GM19328 (cell line): ENCODE measurements around the gene ZNF718.
"Not testable (repeated sequence)": the region's sequence is repeated elsewhere in the genome, so short reads cannot be mapped to it uniquely, and the experiment has no call there.

Source experiments
- ATAC-seq: cut with Tn5 transposase; IDR thresholded peaks from one replicate; pipeline ENCODE4 v1.9.1; 2021; ENCODE audit warnings: mild to moderate bottlenecking, moderate library complexity; ENCODE audit not compliant: unreplicated experiment

ZNF718 gene

GRCh38 chr4:147233-147632 lies 22.9 kb downstream of the ZNF718 start:
- no peak for ATAC-seq

GRCh38 chr4:161496-162284 lies 37.4 kb downstream of the ZNF718 start:
- ATAC-seq = no peak

GRCh38 chr4:169640-170039 lies 45.3 kb downstream of the ZNF718 start:
- not testable (repeated sequence) for ATAC-seq

GRCh38 chr4:171318-171717 lies 47.0 kb downstream of the ZNF718 start:
- not testable (repeated sequence) for ATAC-seq

GRCh38 chr4:173666-174314 lies 49.5 kb downstream of the ZNF718 start:
- no peak for ATAC-seq

GRCh38 chr4:175986-176385 lies 51.7 kb downstream of the ZNF718 start:
- ATAC-seq = no peak

GRCh38 chr4:176995-177394 lies 52.7 kb downstream of the ZNF718 start:
- ATAC-seq = no peak

- ATAC-seq = not testable (repeated sequence)
Observed at GRCh38 chr4:182225-182624, 57.9 kb downstream of the ZNF718 start.

GRCh38 chr4:188091-188490 lies 63.8 kb downstream of the ZNF718 start:
- no peak for ATAC-seq

GRCh38 chr4:195159-195558 lies 70.9 kb downstream of the ZNF718 start:
- not testable (repeated sequence) for ATAC-seq

- ATAC-seq = no peak
Observed at GRCh38 chr4:200936-201335, 76.6 kb downstream of the ZNF718 start.

GRCh38 chr4:202822-203221 lies 78.5 kb downstream of the ZNF718 start:
- not testable (repeated sequence) for ATAC-seq

GRCh38 chr4:205097-205756 lies 80.9 kb downstream of the ZNF718 start:
- no peak for ATAC-seq

- ATAC-seq = no peak
Observed at GRCh38 chr4:206054-206453, 81.8 kb downstream of the ZNF718 start.

GRCh38 chr4:208416-209096 lies 84.3 kb downstream of the ZNF718 start:
- not testable (repeated sequence) for ATAC-seq

- no peak for ATAC-seq
Observed at GRCh38 chr4:211033-211511, 86.8 kb downstream of the ZNF718 start.

- no peak for ATAC-seq
Observed at GRCh38 chr4:212438-213188, 88.3 kb downstream of the ZNF718 start.

- not testable (repeated sequence) for ATAC-seq
Observed at GRCh38 chr4:213189-213535, 88.9 kb downstream of the ZNF718 start.
